Activated CD8-positive, alpha-beta T cell treated with anti-CD3 and anti-CD28 coated beads, Interleukin-2, amount 10 ng/mL, durations not matched to agents 7 days and 5 days (primary cell): ENCODE measurements around the gene TBL2. TPM values are rescaled to one million over a fixed set of nuclear protein-coding genes. Genes with fewer than 3 reads are reported as not detected.

Experiments
- total RNA-seq, 2 experiments: library from RNA; stranded (reverse); gene quantifications; one replicate each; pipeline ENCODE4 v1.2.3, GENCODE V29; 2021

The TBL2 gene
- total RNA-seq, 2 experiments from 2014 or later: 26.1 to 26.4 TPM

Other genes with a start within 250 kb of the TBL2 start
- under 1 TPM; 0.10 to 0.11 TPM for gene FZD9, start 144.8 kb downstream of the TBL2 start, total RNA-seq
- 100 to 1,000 TPM; 111 to 112 TPM for gene BAZ1B, start 56.3 kb downstream of the TBL2 start, total RNA-seq
- gene BCL7B, start 20.9 kb downstream of the TBL2 start, total RNA-seq: 10 to 100 TPM; 76.8 to 80.8 TPM
- not detected for gene MLXIPL, start 45.9 kb upstream of the TBL2 start, total RNA-seq
- gene VPS37D, start 89.3 kb upstream of the TBL2 start, total RNA-seq: under 1 TPM; 0.16 to 0.26 TPM
- 1 to 10 TPM; 7.7 to 8.3 TPM for gene DNAJC30, start 104.9 kb upstream of the TBL2 start, total RNA-seq
- gene BUD23, start 105.0 kb upstream of the TBL2 start, total RNA-seq: 10 to 100 TPM; 57.3 to 60.9 TPM
- gene STX1A, start 141.1 kb upstream of the TBL2 start, total RNA-seq: 10 to 100 TPM; 10.6 to 12.3 TPM
- gene ABHD11, start 160.2 kb upstream of the TBL2 start, total RNA-seq: 10 to 100 TPM; 20.7 to 20.9 TPM
- not detected for gene CLDN3, start 191.7 kb upstream of the TBL2 start, total RNA-seq